ENCODE data around the gene DNER.

Gene DNER

GRCh38 chr2:229566370-229566769 lies 148.0 kb downstream of the DNER start:
- Mint-ChIP-seq H3K4me3 (no peak overlapping the region), H3K4me1 (ENCODE audit: low read depth) (no peaks in the 10 kb centered on the region), H3K27ac (no peak overlapping the region), H3K36me3 (ENCODE audit: low read depth) (no peaks in the 10 kb centered on the region), H3K27me3 (no peaks in the 10 kb centered on the region), H3K9me3 (no peaks in the 10 kb centered on the region)
- intact Hi-C loops (cut with micrococcal nuclease): no loop called here

GRCh38 chr2:229564300-229564907 lies 150.0 kb downstream of the DNER start:
- no peak overlapping the region for H3K4me3 Mint-ChIP-seq

GRCh38 chr2:229563388-229563787 lies 151.0 kb downstream of the DNER start:
- H3K27ac Mint-ChIP-seq: no peak overlapping the region
- no peaks in the 10 kb centered on the region for H3K36me3 Mint-ChIP-seq (ENCODE audit: low read depth)
- H3K4me3 Mint-ChIP-seq: no peak overlapping the region
- H3K27me3 Mint-ChIP-seq: no peaks in the 10 kb centered on the region
- no peaks in the 10 kb centered on the region for H3K9me3 Mint-ChIP-seq
- no peaks in the 10 kb centered on the region for H3K4me1 Mint-ChIP-seq (ENCODE audit: low read depth)
- intact Hi-C loops (cut with micrococcal nuclease): no loop called here

More at GRCh38 chr2:229564300-229564907, 150.0 kb downstream of the DNER start:
- no peaks in the 10 kb centered on the region for H3K9me3 Mint-ChIP-seq
- no peaks in the 10 kb centered on the region for H3K27me3 Mint-ChIP-seq
- intact Hi-C loops (cut with micrococcal nuclease): no loop called here
- H3K4me1 Mint-ChIP-seq (ENCODE audit: low read depth): no peaks in the 10 kb centered on the region
- no peak overlapping the region for H3K27ac Mint-ChIP-seq
- H3K36me3 Mint-ChIP-seq (ENCODE audit: low read depth): no peaks in the 10 kb centered on the region

- no peaks in the 10 kb centered on the region for H3K36me3 Mint-ChIP-seq (ENCODE audit: low read depth)
- intact Hi-C loops (cut with micrococcal nuclease): no loop called here
- no peak overlapping the region for H3K4me3 Mint-ChIP-seq
- no peaks in the 10 kb centered on the region for H3K27me3 Mint-ChIP-seq
- no peak overlapping the region for H3K27ac Mint-ChIP-seq
- no peaks in the 10 kb centered on the region for H3K4me1 Mint-ChIP-seq (ENCODE audit: low read depth)
- H3K9me3 Mint-ChIP-seq: peaks cover 6% of the 10 kb centered on the region
Observed at GRCh38 chr2:229562472-229563127, 151.8 kb downstream of the DNER start.

GRCh38 chr2:229559986-229560385 lies 154.4 kb downstream of the DNER start:
- H3K36me3 Mint-ChIP-seq (ENCODE audit: low read depth): no peaks in the 10 kb centered on the region

GRCh38 chr2:229553091-229553490 lies 161.3 kb downstream of the DNER start:
- peaks cover 11% of the 10 kb centered on the region for H3K9me3 Mint-ChIP-seq
- no peaks in the 10 kb centered on the region for H3K36me3 Mint-ChIP-seq (ENCODE audit: low read depth)
- no peak overlapping the region for H3K4me3 Mint-ChIP-seq
- intact Hi-C loops (cut with micrococcal nuclease): no loop called here
- H3K27ac Mint-ChIP-seq: no peak overlapping the region
- peaks cover 3% of the 10 kb centered on the region for H3K27me3 Mint-ChIP-seq
- H3K4me1 Mint-ChIP-seq (ENCODE audit: low read depth): no peaks in the 10 kb centered on the region

More at GRCh38 chr2:229559986-229560385, 154.4 kb downstream of the DNER start:
- intact Hi-C loops (cut with micrococcal nuclease): no loop called here
- Mint-ChIP-seq H3K4me1 (ENCODE audit: low read depth) (no peaks in the 10 kb centered on the region), H3K9me3 (peaks cover 12% of the 10 kb centered on the region), H3K27me3 (peaks cover 2% of the 10 kb centered on the region), H3K27ac (no peak overlapping the region), H3K4me3 (no peak overlapping the region)

GRCh38 chr2:229543176-229543873 lies 171.0 kb downstream of the DNER start:
- Mint-ChIP-seq H3K9me3 (no peaks in the 10 kb centered on the region), H3K4me3 (no peak overlapping the region), H3K27me3 (no peaks in the 10 kb centered on the region), H3K36me3 (ENCODE audit: low read depth) (no peaks in the 10 kb centered on the region), H3K27ac (no peak overlapping the region), H3K4me1 (ENCODE audit: low read depth) (no peaks in the 10 kb centered on the region)
- intact Hi-C loops (cut with micrococcal nuclease): no loop called here

- H3K27ac Mint-ChIP-seq: no peak overlapping the region
- H3K4me3 Mint-ChIP-seq: no peak overlapping the region
- H3K27me3 Mint-ChIP-seq: no peaks in the 10 kb centered on the region
- intact Hi-C loops (cut with micrococcal nuclease): no loop called here
- no peaks in the 10 kb centered on the region for H3K4me1 Mint-ChIP-seq (ENCODE audit: low read depth)
- H3K36me3 Mint-ChIP-seq (ENCODE audit: low read depth): no peaks in the 10 kb centered on the region
- H3K9me3 Mint-ChIP-seq: no peaks in the 10 kb centered on the region
Observed at GRCh38 chr2:229539628-229540027, 174.7 kb downstream of the DNER start.

- H3K9me3 Mint-ChIP-seq: peaks cover 28% of the 10 kb centered on the region
- no peak overlapping the region for H3K4me3 Mint-ChIP-seq
- no peaks in the 10 kb centered on the region for H3K36me3 Mint-ChIP-seq (ENCODE audit: low read depth)
- intact Hi-C loops (cut with micrococcal nuclease): no loop called here
- H3K27me3 Mint-ChIP-seq: no peaks in the 10 kb centered on the region
- no peak overlapping the region for H3K27ac Mint-ChIP-seq
- H3K4me1 Mint-ChIP-seq (ENCODE audit: low read depth): no peaks in the 10 kb centered on the region
Observed at GRCh38 chr2:229531594-229531993, 182.8 kb downstream of the DNER start.

GRCh38 chr2:229530434-229530833 lies 183.9 kb downstream of the DNER start:
- Mint-ChIP-seq H3K4me3 (no peak overlapping the region), H3K4me1 (ENCODE audit: low read depth) (no peaks in the 10 kb centered on the region), H3K36me3 (ENCODE audit: low read depth) (no peaks in the 10 kb centered on the region), H3K27me3 (no peaks in the 10 kb centered on the region), H3K9me3 (peaks cover 28% of the 10 kb centered on the region), H3K27ac (no peak overlapping the region)
- intact Hi-C loops (cut with micrococcal nuclease): no loop called here

GRCh38 chr2:229528846-229529245 lies 185.5 kb downstream of the DNER start:
- no peak overlapping the region for H3K4me3 Mint-ChIP-seq
- intact Hi-C loops (cut with micrococcal nuclease): no loop called here
- H3K27me3 Mint-ChIP-seq: no peaks in the 10 kb centered on the region
- H3K9me3 Mint-ChIP-seq: peaks cover 28% of the 10 kb centered on the region
- H3K27ac Mint-ChIP-seq: no peak overlapping the region
- no peaks in the 10 kb centered on the region for H3K36me3 Mint-ChIP-seq (ENCODE audit: low read depth)
- no peaks in the 10 kb centered on the region for H3K4me1 Mint-ChIP-seq (ENCODE audit: low read depth)

GRCh38 chr2:229526951-229527350 lies 187.4 kb downstream of the DNER start:
- peaks cover 22% of the 10 kb centered on the region for H3K9me3 Mint-ChIP-seq
- no peaks in the 10 kb centered on the region for H3K36me3 Mint-ChIP-seq (ENCODE audit: low read depth)
- intact Hi-C loops (cut with micrococcal nuclease): no loop called here
- no peaks in the 10 kb centered on the region for H3K4me1 Mint-ChIP-seq (ENCODE audit: low read depth)
- no peak overlapping the region for H3K4me3 Mint-ChIP-seq
- H3K27ac Mint-ChIP-seq: no peak overlapping the region
- H3K27me3 Mint-ChIP-seq: no peaks in the 10 kb centered on the region

- intact Hi-C loops (cut with micrococcal nuclease): no loop called here
Observed at GRCh38 chr2:229524799-229525198, 189.6 kb downstream of the DNER start.

GRCh38 chr2:229523663-229524062 lies 190.7 kb downstream of the DNER start:
- Mint-ChIP-seq H3K9me3 (no peaks in the 10 kb centered on the region), H3K27ac (no peak overlapping the region), H3K36me3 (ENCODE audit: low read depth) (no peaks in the 10 kb centered on the region), H3K27me3 (peaks cover 6% of the 10 kb centered on the region), H3K4me1 (ENCODE audit: low read depth) (peaks cover 5% of the 10 kb centered on the region), H3K4me3 (no peak overlapping the region)
- intact Hi-C loops (cut with micrococcal nuclease): no loop called here

More at GRCh38 chr2:229524799-229525198, 189.6 kb downstream of the DNER start:
- Mint-ChIP-seq H3K27ac (no peak overlapping the region), H3K4me3 (no peak overlapping the region), H3K9me3 (peaks cover 6% of the 10 kb centered on the region), H3K27me3 (peaks cover 6% of the 10 kb centered on the region), H3K36me3 (ENCODE audit: low read depth) (no peaks in the 10 kb centered on the region), H3K4me1 (ENCODE audit: low read depth) (no peaks in the 10 kb centered on the region)

Measured in dendritic cell treated with granulocyte-macrophage colony-stimulating factor and Interleukin-4, amounts not matched to agents 40 ng/mL and 50 ng/mL, for 4 days (primary cell).